K562 (cell line): ENCODE results near the gene SEZ6. TPM values are rescaled to one million over a fixed set of nuclear protein-coding genes. Genes with fewer than 3 reads are reported as not detected.

ENCODE experiments used
- DMBX1 ChIP-seq: fragments of 250-450 bp; sonication (Bioruptor Pico); IDR thresholded peaks from 2 replicates; pipeline ENCODE4 v1.8.0; 2022; ENCODE audit warnings: inconsistent platforms, mild to moderate bottlenecking, moderate library complexity, borderline replicate concordance
- E2F5 ChIP-seq: sonication (generic); formaldehyde crosslinking; IDR thresholded peaks from 2 replicates; pipeline ENCODE4 v1.8.0; 2022; ENCODE audit warnings: mild to moderate bottlenecking, missing genetic modification reagents
- ELK3 ChIP-seq: fragments of 450-650 bp; formaldehyde crosslinking; IDR thresholded peaks from 2 replicates; pipeline ENCODE4 v1.4.0; 2020; ENCODE audit warnings: mild to moderate bottlenecking
- FOXO4 ChIP-seq: fragments of 450-650 bp; formaldehyde crosslinking; IDR thresholded peaks from 2 replicates; pipeline ENCODE4 v1.4.0; 2020; ENCODE audit warnings: mild to moderate bottlenecking, moderate library complexity
- GATAD2A ChIP-seq: fragments of 450-650 bp; IDR thresholded peaks from 2 replicates; pipeline ENCODE4 v1.6.1; 2017
- KLF10 ChIP-seq: fragments of 250-450 bp; sonication (Bioruptor Pico); IDR thresholded peaks from 2 replicates; pipeline ENCODE4 v1.6.1; 2021; ENCODE audit warnings: matching md5 sums
- MECOM ChIP-seq: fragments of 250-450 bp; sonication (Bioruptor Pico); IDR thresholded peaks from 2 replicates; pipeline ENCODE4 v1.8.0; 2022; ENCODE audit warnings: inconsistent platforms
- RERE ChIP-seq: sonication (generic); formaldehyde crosslinking; IDR thresholded peaks from 2 replicates; pipeline ENCODE4 v1.8.0; 2023; ENCODE audit warnings: missing genetic modification reagents, mild to moderate bottlenecking, borderline replicate concordance
- RREB1 ChIP-seq: fragments of 250-450 bp; sonication (Bioruptor Pico); IDR thresholded peaks from 2 replicates; pipeline ENCODE4 v1.4.0; 2020
- SREBF2 ChIP-seq: sonication (generic); formaldehyde crosslinking; IDR thresholded peaks from 2 replicates; pipeline ENCODE4 v1.4.0; 2020; ENCODE audit warnings: mild to moderate bottlenecking, missing genetic modification reagents
- ZNF277 ChIP-seq: fragments of 250-450 bp; sonication (Bioruptor Pico); IDR thresholded peaks from 2 replicates; pipeline ENCODE4 v1.8.0; 2022; ENCODE audit warnings: inconsistent platforms, mild to moderate bottlenecking, moderate library complexity, borderline replicate concordance
- polyA plus RNA-seq, 8 experiments: library from polyadenylated mRNA; depleted of rRNA in 4 of 8; stranded (reverse) in 5 of 8; unstranded in 3 of 8; fragments of >200 nt; fragmentation: Nextera tagmentation in 2 of 8; fragmentation: Illumina TruSeq in 1 of 8; extraction: Ambion mirVana in 2 of 8; extraction: Trizol in 1 of 8; gene quantifications; 2 replicates each; pipeline versions ENCODE4 v1.2.1 to v1.2.3, GENCODE V29; 2011 to 2014; ENCODE audit warnings: inconsistent platforms in 1 of 8, missing spikeins in 1 of 8
- total RNA-seq, 7 experiments: library from RNA; depleted of rRNA in 6 of 7; stranded (reverse); fragments of >200 nt in 6 of 7; fragmentation: Illumina TruSeq in 2 of 7; extraction: Trizol in 2 of 7; gene quantifications; 2 replicates each; pipeline versions ENCODE4 v1.2.1 to v1.2.3, GENCODE V29; 2011 to 2021; ENCODE audit warnings: low replicate concordance in 1 of 7

SEZ6 gene
- total and polyA plus RNA-seq, 9 of the 15 experiments (the other 6 are each of a cell fraction or from before 2014, with no cell fraction given), result not detected

- no peak for TF ChIP-seq RERE (CRISPR knock-in tag)
- TF ChIP-seq GATAD2A, result no peak
- TF ChIP-seq SREBF2 (CRISPR knock-in tag), result no peak
- TF ChIP-seq DMBX1 (CRISPR knock-in tag), result 0 out of 2 replicates have a peak, but pooled peaks have one; percentile 24
- TF ChIP-seq FOXO4 (CRISPR knock-in tag), result no peak
- no peak for TF ChIP-seq MECOM (CRISPR knock-in tag)
- no peak for TF ChIP-seq KLF10 (CRISPR knock-in tag)
- no peak for TF ChIP-seq ZNF277 (CRISPR knock-in tag)
- no peak for TF ChIP-seq E2F5 (CRISPR knock-in tag)
- no peak for TF ChIP-seq RREB1 (CRISPR knock-in tag)
- TF ChIP-seq ELK3 (CRISPR knock-in tag), result no peak
These were observed 77.8 kb downstream of the SEZ6 start (continued) for GRCh38 chr17:28928061-28928460.
